ENCODE measurements around the gene APH1B. TPM values are rescaled to one million over a fixed set of nuclear protein-coding genes. Genes with fewer than 3 reads are reported as not detected.

The APH1B gene
- total RNA-seq, 1 experiment from 2014 or later, result 6.2 TPM

DNA sequence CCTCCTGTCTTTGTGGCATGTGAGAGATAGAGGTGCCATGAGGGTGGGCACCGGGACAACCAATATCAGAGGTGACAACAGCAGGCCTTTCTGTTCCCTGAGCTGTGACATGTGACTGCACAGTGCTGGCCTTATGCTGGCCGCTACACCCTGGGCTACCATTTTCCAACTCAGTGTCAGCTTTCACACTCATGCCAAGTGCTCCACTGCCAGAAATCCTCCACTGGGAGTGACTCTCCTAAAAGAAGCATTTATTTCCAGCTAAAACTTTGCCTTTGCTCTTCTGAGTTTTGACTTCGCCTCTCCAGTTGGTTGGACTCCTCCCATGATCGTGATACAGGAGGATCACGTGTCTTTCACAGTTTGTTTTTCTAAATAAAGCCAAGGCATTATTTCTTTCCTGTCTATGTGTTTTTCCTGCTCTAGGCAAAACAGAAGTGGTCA is 72.8 kb downstream of the APH1B start:
- CTCF ChIA-PET, result no interaction called here
- no peaks in the 10 kb centered on the region for H3K36me3 ChIP-seq (ENCODE audit: insufficient read depth, low read length, poor library complexity, severe bottlenecking)
- POLR2A ChIA-PET (ENCODE audit: low non-redundant PET), result interaction anchor here (0.7 kb wide), 1 partner anchor 1271 kb away, joined by 3 read pairs; no protein-coding TSS in a partner anchor
- DNase-seq (ENCODE audit: low spot score), result no peak
- H3K4me1 ChIP-seq (ENCODE audit: insufficient read depth, low read length, poor library complexity, severe bottlenecking), result peaks cover 29% of the 10 kb centered on the region
- H3K27ac ChIP-seq (ENCODE audit: low read depth, low read length, poor library complexity, severe bottlenecking), result no peak overlapping the region
- BruUV-seq (replicated peaks), result no TSS peak
- intact Hi-C loops (cut with micrococcal nuclease; ENCODE audit: unreplicated experiment), result no loop called here
- TF ChIP-seq, protein P1, sequence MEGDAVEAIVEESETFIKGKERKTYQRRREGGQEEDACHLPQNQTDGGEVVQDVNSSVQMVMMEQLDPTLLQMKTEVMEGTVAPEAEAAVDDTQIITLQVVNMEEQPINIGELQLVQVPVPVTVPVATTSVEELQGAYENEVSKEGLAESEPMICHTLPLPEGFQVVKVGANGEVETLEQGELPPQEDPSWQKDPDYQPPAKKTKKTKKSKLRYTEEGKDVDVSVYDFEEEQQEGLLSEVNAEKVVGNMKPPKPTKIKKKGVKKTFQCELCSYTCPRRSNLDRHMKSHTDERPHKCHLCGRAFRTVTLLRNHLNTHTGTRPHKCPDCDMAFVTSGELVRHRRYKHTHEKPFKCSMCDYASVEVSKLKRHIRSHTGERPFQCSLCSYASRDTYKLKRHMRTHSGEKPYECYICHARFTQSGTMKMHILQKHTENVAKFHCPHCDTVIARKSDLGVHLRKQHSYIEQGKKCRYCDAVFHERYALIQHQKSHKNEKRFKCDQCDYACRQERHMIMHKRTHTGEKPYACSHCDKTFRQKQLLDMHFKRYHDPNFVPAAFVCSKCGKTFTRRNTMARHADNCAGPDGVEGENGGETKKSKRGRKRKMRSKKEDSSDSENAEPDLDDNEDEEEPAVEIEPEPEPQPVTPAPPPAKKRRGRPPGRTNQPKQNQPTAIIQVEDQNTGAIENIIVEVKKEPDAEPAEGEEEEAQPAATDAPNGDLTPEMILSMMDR (conservative IDR thresholded peaks at IDR 0.05; ENCODE audit: low read depth, low read length), result no peak
- TF ChIP-seq EZH2 (IDR thresholded peaks at IDR 0.05; ENCODE audit: borderline replicate concordance, low read depth, low read length, poor library complexity, severe bottlenecking), result no peak
- H3K9me3 ChIP-seq (ENCODE audit: low read depth, low read length, poor library complexity, severe bottlenecking), result no peaks in the 10 kb centered on the region
- no peaks in the 10 kb centered on the region for H3K27me3 ChIP-seq (replicated peaks; ENCODE audit: insufficient read depth, low read depth, low read length, poor library complexity)
- no peak overlapping the region for H3K4me3 ChIP-seq (ENCODE audit: low read depth, low read length, poor library complexity, severe bottlenecking)

DNA sequence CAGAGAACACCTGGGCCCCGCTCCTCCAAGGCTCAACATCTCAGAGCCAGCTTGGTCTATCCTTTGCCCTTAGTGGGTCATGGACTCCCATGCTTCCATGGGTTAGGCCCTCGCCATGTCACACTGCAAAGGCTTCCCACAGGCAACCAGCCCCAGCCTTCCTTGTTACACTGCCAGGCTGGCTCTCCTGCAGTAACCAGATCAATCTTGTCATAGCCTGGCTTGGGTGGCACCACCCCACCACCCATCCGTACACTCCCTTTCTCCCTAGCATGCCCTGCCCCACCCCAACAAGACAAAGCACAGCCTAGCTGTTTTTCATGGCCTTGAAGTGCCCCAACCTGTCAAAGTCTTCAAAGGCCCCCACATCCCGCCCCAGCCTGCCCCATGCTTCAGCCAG is 73.8 kb downstream of the APH1B start:
- peaks cover 28% of the 10 kb centered on the region for H3K4me1 ChIP-seq (ENCODE audit: insufficient read depth, low read length, poor library complexity, severe bottlenecking)
- no peaks in the 10 kb centered on the region for H3K9me3 ChIP-seq (ENCODE audit: low read depth, low read length, poor library complexity, severe bottlenecking)
- no peaks in the 10 kb centered on the region for H3K36me3 ChIP-seq (ENCODE audit: insufficient read depth, low read length, poor library complexity, severe bottlenecking)
- POLR2A ChIA-PET (ENCODE audit: low non-redundant PET), result no interaction called here
- TF ChIP-seq, protein P1 (conservative IDR thresholded peaks at IDR 0.05; ENCODE audit: low read depth, low read length), result no peak
- TF ChIP-seq EZH2 (IDR thresholded peaks at IDR 0.05; ENCODE audit: borderline replicate concordance, low read depth, low read length, poor library complexity, severe bottlenecking), result no peak
- H3K27me3 ChIP-seq (replicated peaks; ENCODE audit: insufficient read depth, low read depth, low read length, poor library complexity), result no peaks in the 10 kb centered on the region
- CTCF ChIA-PET, result no interaction called here
- intact Hi-C loops (cut with micrococcal nuclease; ENCODE audit: unreplicated experiment), result no loop called here
- DNase-seq (ENCODE audit: low spot score), result no peak
- H3K27ac ChIP-seq (ENCODE audit: low read depth, low read length, poor library complexity, severe bottlenecking), result no peak overlapping the region
- H3K4me3 ChIP-seq (ENCODE audit: low read depth, low read length, poor library complexity, severe bottlenecking), result no peak overlapping the region
- BruUV-seq (replicated peaks), result no TSS peak

DNA sequence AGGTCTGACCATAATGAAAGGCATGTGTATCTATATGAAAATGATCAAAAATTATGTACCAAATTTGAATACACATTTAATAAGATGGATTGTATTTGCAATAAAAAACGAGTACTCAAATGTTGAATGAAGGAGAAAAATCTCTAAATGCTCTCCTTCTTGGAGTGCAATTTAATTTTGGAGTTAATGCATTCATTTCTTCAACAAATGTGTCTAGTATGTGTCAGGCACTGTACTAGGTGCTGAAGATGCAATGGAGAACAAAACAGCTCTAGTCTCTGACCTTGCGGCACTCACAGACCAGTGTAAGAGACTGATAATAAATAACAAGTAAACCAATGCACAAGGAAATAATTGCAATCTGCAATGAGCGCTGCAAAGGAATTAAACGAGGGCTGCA is 75.4 kb downstream of the APH1B start:
- Histone ChIP-seq H3K27ac (ENCODE audit: low read depth, low read length, poor library complexity, severe bottlenecking) (no peak overlapping the region), H3K4me3 (ENCODE audit: low read depth, low read length, poor library complexity, severe bottlenecking) (no peak overlapping the region), H3K27me3 (replicated peaks; ENCODE audit: insufficient read depth, low read depth, low read length, poor library complexity) (no peaks in the 10 kb centered on the region), H3K9me3 (ENCODE audit: low read depth, low read length, poor library complexity, severe bottlenecking) (no peaks in the 10 kb centered on the region), H3K4me1 (ENCODE audit: insufficient read depth, low read length, poor library complexity, severe bottlenecking) (peaks cover 15% of the 10 kb centered on the region), H3K36me3 (ENCODE audit: insufficient read depth, low read length, poor library complexity, severe bottlenecking) (no peaks in the 10 kb centered on the region)
- CTCF ChIA-PET, result no interaction called here
- intact Hi-C loops (cut with micrococcal nuclease; ENCODE audit: unreplicated experiment), result no loop called here
- POLR2A ChIA-PET (ENCODE audit: low non-redundant PET), result no interaction called here
- TF ChIP-seq, protein P1 (conservative IDR thresholded peaks at IDR 0.05; ENCODE audit: low read depth, low read length), result no peak
- no peak for TF ChIP-seq EZH2 (IDR thresholded peaks at IDR 0.05; ENCODE audit: borderline replicate concordance, low read depth, low read length, poor library complexity, severe bottlenecking)
- BruUV-seq (replicated peaks), result no TSS peak
- no peak for DNase-seq (ENCODE audit: low spot score)
